PC-9 (cell line): Measurements from ENCODE around the gene GPR151. TPM values are rescaled to one million over a fixed set of nuclear protein-coding genes. Genes with fewer than 3 reads are reported as not detected.

ENCODE experiments used
- BruUV-seq: library from RNA; stranded (reverse); fragments of 400-500 nt; replicated peaks from 2 replicates; lab custom pipeline; 2021; lab: Mats Ljungman, UMichigan
- CTCF ChIA-PET: fragments of 300-600 bp; sonication (Branson Sonifier 250); formaldehyde crosslinking; loops from one replicate; lab custom pipeline; 2022; ENCODE audit warnings: antibody characterized with exemption; lab: Charles Lee
- POLR2A ChIA-PET: fragments of 300-600 bp; sonication (Branson Sonifier 250); formaldehyde crosslinking; loops from one replicate; lab custom pipeline; 2022; ENCODE audit warnings: antibody characterized with exemption; ENCODE audit not compliant: unreplicated experiment; lab: Charles Lee
- DNase-seq, 2 experiments: peaks; one replicate each; pipeline versions ENCODE4 v3.0.0 to v3.0.0-alpha.2; 2015 to 2022; ENCODE audit warnings: mixed read lengths in 1 of 2
- H2AFZ ChIP-seq: fragments of 200-600 bp; sonication (generic); 2 replicates; pipeline ENCODE4 v1.8.1; 2017; ENCODE audit warnings: antibody characterized with exemption
- H3F3A ChIP-seq: fragments of 200-600 bp; sonication (generic); 2 replicates; pipeline ENCODE4 v1.8.1; 2017; ENCODE audit warnings: antibody characterized with exemption, mild to moderate bottlenecking, low read depth; ENCODE audit not compliant: insufficient read depth
- H3K27ac ChIP-seq: fragments of 200-600 bp; sonication (generic); 2 replicates; pipeline ENCODE4 v1.6.1; 2016; ENCODE audit warnings: mixed run types
- H3K27me3 ChIP-seq: fragments of 200-600 bp; sonication (generic); 2 replicates; pipeline ENCODE4 v1.6.1; 2016; ENCODE audit warnings: low read depth, mixed run types; ENCODE audit not compliant: insufficient read depth
- H3K36me3 ChIP-seq: fragments of 200-600 bp; sonication (generic); 2 replicates; pipeline ENCODE4 v1.6.1; 2016; ENCODE audit warnings: low read depth, mixed run types
- H3K4me1 ChIP-seq: fragments of 200-600 bp; sonication (generic); replicated peaks from 2 replicates; pipeline ENCODE4 v1.6.1; 2016; ENCODE audit warnings: mixed run types; ENCODE audit not compliant: insufficient read depth
- H3K4me2 ChIP-seq: fragments of 200-600 bp; sonication (generic); 2 replicates; pipeline ENCODE4 v1.6.1; 2017; ENCODE audit warnings: mixed run types
- H3K4me3 ChIP-seq: fragments of 200-600 bp; sonication (generic); 2 replicates; pipeline ENCODE4 v1.6.1; 2016; ENCODE audit warnings: mixed run types
- H3K79me2 ChIP-seq: fragments of 200-600 bp; sonication (generic); 2 replicates; pipeline ENCODE4 v1.6.1; 2017; ENCODE audit warnings: low read depth, mixed run types
- H3K9me2 ChIP-seq: fragments of 200-600 bp; sonication (generic); 2 replicates; pipeline ENCODE4 v1.8.1; 2017; ENCODE audit warnings: mild to moderate bottlenecking; ENCODE audit not compliant: insufficient read depth
- H3K9me3 ChIP-seq: fragments of 200-600 bp; sonication (generic); 2 replicates; pipeline ENCODE4 v1.8.1; 2016; ENCODE audit warnings: low read depth; ENCODE audit not compliant: insufficient read depth
- H4K20me1 ChIP-seq: fragments of 200-600 bp; sonication (generic); 2 replicates; pipeline ENCODE4 v1.8.1; 2017; ENCODE audit not compliant: insufficient read depth
- EZH2 ChIP-seq: fragments of 200-600 bp; sonication (generic); IDR thresholded peaks from 2 replicates; pipeline ENCODE4 v1.8.0; 2017; ENCODE audit warnings: antibody characterized with exemption, low read depth
- intact Hi-C: fragments of 100-400 bp; cut with micrococcal nuclease; formaldehyde crosslinking; loops from one replicate; pipeline ENCODE4 v1.10.0; 2022; ENCODE audit not compliant: unreplicated experiment
- total RNA-seq: library from RNA; stranded (reverse); gene quantifications from 2 replicates; pipeline ENCODE4 v1.2.3, GENCODE V29; 2021
- TF ChIP-seq, protein P1 (sequence below): fragments of 200-600 bp; sonication (generic); conservative IDR thresholded peaks from 2 replicates; pipeline ENCODE4 v1.6.1; 2017; ENCODE audit warnings: mixed run types, antibody characterized with exemption, mild to moderate bottlenecking, moderate library complexity

GPR151 gene
- total RNA-seq, 1 experiment from 2014 or later = not detected

DNA sequence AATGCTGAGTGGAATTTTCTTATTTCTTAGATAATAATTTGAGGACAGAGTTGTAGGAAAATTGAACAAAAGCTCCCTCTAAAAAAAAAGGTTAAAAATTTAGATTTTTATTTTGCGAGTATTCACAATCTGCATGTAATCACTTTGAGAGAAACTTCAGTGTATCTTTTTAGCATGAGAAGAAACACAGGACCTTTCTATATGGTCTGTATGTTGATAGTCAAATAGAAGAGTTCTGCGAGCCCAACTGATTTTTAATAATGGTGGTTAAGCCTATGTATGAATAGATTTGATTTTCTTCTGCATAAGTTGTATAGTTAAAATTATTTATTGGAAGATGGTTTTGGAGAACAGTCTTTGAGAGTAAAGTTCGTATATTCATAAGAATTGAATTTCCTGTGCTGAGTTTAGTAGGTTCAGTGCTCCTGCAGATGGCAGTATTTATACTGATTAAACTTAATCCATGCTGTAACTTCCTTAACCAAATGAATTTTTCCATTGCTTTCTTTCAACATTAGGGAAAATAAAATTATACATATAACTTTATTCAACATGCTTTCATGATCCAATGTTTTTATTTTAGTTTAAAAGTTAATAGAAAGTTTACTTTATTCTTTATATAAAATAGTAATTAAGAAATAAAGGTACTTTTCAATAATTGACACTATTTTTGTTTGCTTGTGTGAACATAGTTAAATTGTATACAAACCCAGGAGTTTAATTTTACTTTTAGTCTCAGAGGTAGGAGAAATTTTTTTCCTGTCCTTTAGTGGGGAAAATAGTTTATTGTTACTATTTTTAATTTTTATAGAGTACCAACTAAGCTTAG is 49.3 kb downstream of the GPR151 start:
- Histone ChIP-seq H2AFZ (no peak overlapping the region), H3K36me3 (peaks cover 70% of the 10 kb centered on the region), H3K4me2 (no peak overlapping the region), H3K79me2 (peaks cover 31% of the 10 kb centered on the region), H4K20me1 (peaks cover 72% of the 10 kb centered on the region), H3K4me1 (no peaks in the 10 kb centered on the region), H3K9me2 (no peaks in the 10 kb centered on the region), H3K4me3 (no peak overlapping the region), H3K27me3 (no peaks in the 10 kb centered on the region), H3K9me3 (no peaks in the 10 kb centered on the region), H3K27ac (no peak overlapping the region), H3F3A (peaks cover 19% of the 10 kb centered on the region; the same call in 1 of the 2 replicates)
- POLR2A ChIA-PET = no interaction called here
- DNase-seq = no peak
- no TSS peak for BruUV-seq
- intact Hi-C loops = no loop called here
- CTCF ChIA-PET = no interaction called here
- TF ChIP-seq, protein P1, sequence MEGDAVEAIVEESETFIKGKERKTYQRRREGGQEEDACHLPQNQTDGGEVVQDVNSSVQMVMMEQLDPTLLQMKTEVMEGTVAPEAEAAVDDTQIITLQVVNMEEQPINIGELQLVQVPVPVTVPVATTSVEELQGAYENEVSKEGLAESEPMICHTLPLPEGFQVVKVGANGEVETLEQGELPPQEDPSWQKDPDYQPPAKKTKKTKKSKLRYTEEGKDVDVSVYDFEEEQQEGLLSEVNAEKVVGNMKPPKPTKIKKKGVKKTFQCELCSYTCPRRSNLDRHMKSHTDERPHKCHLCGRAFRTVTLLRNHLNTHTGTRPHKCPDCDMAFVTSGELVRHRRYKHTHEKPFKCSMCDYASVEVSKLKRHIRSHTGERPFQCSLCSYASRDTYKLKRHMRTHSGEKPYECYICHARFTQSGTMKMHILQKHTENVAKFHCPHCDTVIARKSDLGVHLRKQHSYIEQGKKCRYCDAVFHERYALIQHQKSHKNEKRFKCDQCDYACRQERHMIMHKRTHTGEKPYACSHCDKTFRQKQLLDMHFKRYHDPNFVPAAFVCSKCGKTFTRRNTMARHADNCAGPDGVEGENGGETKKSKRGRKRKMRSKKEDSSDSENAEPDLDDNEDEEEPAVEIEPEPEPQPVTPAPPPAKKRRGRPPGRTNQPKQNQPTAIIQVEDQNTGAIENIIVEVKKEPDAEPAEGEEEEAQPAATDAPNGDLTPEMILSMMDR = peak; percentile 64
- TF ChIP-seq EZH2 = no peak

GRCh38 chr5:146463446-146463845 is 52.5 kb downstream of the GPR151 start:
- no peak overlapping the region for H3K27ac ChIP-seq
- BruUV-seq = no TSS peak
- no peaks in the 10 kb centered on the region for H3K27me3 ChIP-seq
- H3K4me2 ChIP-seq = no peak overlapping the region
- H2AFZ ChIP-seq = no peak overlapping the region
- intact Hi-C loops = loop anchor here (5.0 kb wide), 1 partner anchor 301 kb away; no protein-coding TSS in a partner anchor
- no peaks in the 10 kb centered on the region for H3K9me3 ChIP-seq
- ChIA-PET CTCF (no interaction called here), POLR2A (no interaction called here)
- H3K36me3 ChIP-seq = peaks cover 68% of the 10 kb centered on the region
- H3K79me2 ChIP-seq = peaks cover 50% of the 10 kb centered on the region
- H3K4me3 ChIP-seq = no peak overlapping the region
- no peak for DNase-seq
- TF ChIP-seq, protein P1 = no peak
- TF ChIP-seq EZH2 = no peak
- H4K20me1 ChIP-seq = peaks cover 87% of the 10 kb centered on the region
- no peaks in the 10 kb centered on the region for H3K9me2 ChIP-seq
- H3F3A ChIP-seq = peaks cover 29% of the 10 kb centered on the region; the same call in 1 of the 2 replicates
- H3K4me1 ChIP-seq = no peaks in the 10 kb centered on the region

Other genes starting within 250 kb of the GPR151 start
- gene POU4F3, start 177.4 kb downstream of the GPR151 start, total RNA-seq = 0.23 TPM in 1 of 2 replicates, not detected in the other
- gene TCERG1, start 68.9 kb downstream of the GPR151 start, total RNA-seq = 75.9 and 79.9 TPM in 2 replicates